ENCODE measurements around the gene CEL.
"Not testable (repeated sequence)": the region's sequence is repeated elsewhere in the genome, so short reads cannot be mapped to it uniquely, and the experiment has no call there.

Gene CEL

GRCh38 chr9:133061764-133062145 lies at the start of gene CEL:
Gene CEL, plus strand, starts transcription at chr9:133061981. Its CDS starts 22 bp downstream, at chr9:133062003.
- not testable (repeated sequence) for DNase-seq

- no peak for DNase-seq
Observed at GRCh38 chr9:133014696-133015095, 47.1 kb upstream of the CEL start.

- DNase-seq: no peak
Observed at GRCh38 chr9:133023117-133023890, 38.5 kb upstream of the CEL start.

- DNase-seq: no peak
Observed at GRCh38 chr9:133026426-133026825, 35.4 kb upstream of the CEL start.

GRCh38 chr9:133027134-133027533 lies 34.6 kb upstream of the CEL start:
- no peak for DNase-seq

- DNase-seq: no peak
Observed at GRCh38 chr9:133028221-133028620, 33.6 kb upstream of the CEL start.

- no peak for DNase-seq
Observed at GRCh38 chr9:133029994-133030316, 31.8 kb upstream of the CEL start.

GRCh38 chr9:133030317-133031129 lies 31.3 kb upstream of the CEL start, which contains the start of gene GTF3C5:
Gene GTF3C5, plus strand, starts transcription at chr9:133030997. Its CDS starts 15 bp downstream, at chr9:133031012.
- peak; percentile 91 for DNase-seq

- no peak for DNase-seq
Observed at GRCh38 chr9:133031130-133031422, 30.7 kb upstream of the CEL start.

- no peak for DNase-seq
Observed at GRCh38 chr9:133031496-133031911, 30.3 kb upstream of the CEL start.

GRCh38 chr9:133032171-133032570 lies 29.6 kb upstream of the CEL start:
- no peak for DNase-seq

GRCh38 chr9:133035669-133036068 lies 26.1 kb upstream of the CEL start:
- no peak for DNase-seq

- no peak for DNase-seq
Observed at GRCh38 chr9:133037775-133038515, 23.8 kb upstream of the CEL start.

GRCh38 chr9:133040892-133041479 lies 20.8 kb upstream of the CEL start:
- peak; percentile 45 for DNase-seq

GRCh38 chr9:133041958-133042357 lies 19.8 kb upstream of the CEL start:
- DNase-seq: no peak

- DNase-seq: no peak
Observed at GRCh38 chr9:133042676-133043075, 19.1 kb upstream of the CEL start.

GRCh38 chr9:133043449-133044035 lies 18.2 kb upstream of the CEL start:
- DNase-seq: no peak

- no peak for DNase-seq
Observed at GRCh38 chr9:133044125-133044524, 17.7 kb upstream of the CEL start.

GRCh38 chr9:133044661-133045060 lies 17.1 kb upstream of the CEL start:
- no peak for DNase-seq

- DNase-seq: no peak
Observed at GRCh38 chr9:133045132-133045531, 16.6 kb upstream of the CEL start.

GRCh38 chr9:133046196-133046899 lies 15.4 kb upstream of the CEL start:
- no peak for DNase-seq

- no peak for DNase-seq
Observed at GRCh38 chr9:133046900-133047295, 14.9 kb upstream of the CEL start.

Measured in activated gamma-delta T cell treated with Interleukin-2 at 50 U/mL for 16 hours (primary cell).